Measurements from ENCODE around the gene FAM20C.

Gene FAM20C

GRCh38 chr7:159370-160270, 32.8 kb upstream of the FAM20C start:
- DNase-seq: no peak

- no peak for DNase-seq
These were observed 31.2 kb upstream of the FAM20C start for GRCh38 chr7:160958-161725.

- no peak for DNase-seq
These were observed 29.6 kb upstream of the FAM20C start for GRCh38 chr7:162632-163297.

- no peak for DNase-seq
These were observed 29.1 kb upstream of the FAM20C start for GRCh38 chr7:163298-163695.

- no peak for DNase-seq
These were observed 28.1 kb upstream of the FAM20C start for GRCh38 chr7:163971-164881.

- DNase-seq: no peak
These were observed 27.3 kb upstream of the FAM20C start for GRCh38 chr7:164882-165660.

- DNase-seq: no peak
These were observed 26.6 kb upstream of the FAM20C start for GRCh38 chr7:165661-166337.

GRCh38 chr7:166338-167060, 25.9 kb upstream of the FAM20C start:
- no peak for DNase-seq

GRCh38 chr7:167090-167855, 25.1 kb upstream of the FAM20C start:
- DNase-seq: no peak

GRCh38 chr7:167976-168791, 24.2 kb upstream of the FAM20C start:
- no peak for DNase-seq

GRCh38 chr7:169276-170172, 22.8 kb upstream of the FAM20C start:
- no peak for DNase-seq

GRCh38 chr7:170551-171363, 21.6 kb upstream of the FAM20C start:
- no peak for DNase-seq

- no peak for DNase-seq
These were observed 20.9 kb upstream of the FAM20C start for GRCh38 chr7:171364-171904.

- no peak for DNase-seq
These were observed 20.4 kb upstream of the FAM20C start for GRCh38 chr7:171912-172515.

GRCh38 chr7:173209-173918, 19.0 kb upstream of the FAM20C start:
- no peak for DNase-seq
